GM23338 (cell line): ENCODE data around the gene SIGMAR1. TPM values are rescaled to one million over a fixed set of nuclear protein-coding genes. Genes with fewer than 3 reads are reported as not detected.

ENCODE experiments used
- ATAC-seq: fragments of 200-7000 bp; cut with Tn5 transposase; 3 replicates; pipeline ENCODE4 v1.9.1; 2020
- DNase-seq: peaks from one replicate; pipeline ENCODE4 v3.0.0-alpha.2; 2015; ENCODE audit warnings: low spot score
- H2AFZ ChIP-seq: fragments of 200-600 bp; sonication (generic); 2 replicates; pipeline ENCODE4 v1.8.0; 2016; ENCODE audit warnings: antibody characterized with exemption, mild to moderate bottlenecking, moderate library complexity
- H3F3A ChIP-seq: fragments of 200-600 bp; sonication (generic); replicated peaks from 2 replicates; pipeline ENCODE4 v1.8.0; 2017; ENCODE audit warnings: antibody characterized with exemption, mixed run types, low read depth
- H3K27ac ChIP-seq: fragments of 200-600 bp; sonication (generic); 2 replicates; pipeline ENCODE4 v1.6.1; 2016; ENCODE audit warnings: low read depth
- H3K27me3 ChIP-seq: fragments of 200-600 bp; sonication (generic); 2 replicates; pipeline ENCODE4 v1.8.0; 2016; ENCODE audit warnings: mild to moderate bottlenecking, mixed run types, moderate library complexity; ENCODE audit not compliant: insufficient read depth
- H3K36me3 ChIP-seq: fragments of 200-600 bp; sonication (generic); 2 replicates; pipeline ENCODE4 v1.8.0; 2016; ENCODE audit warnings: mild to moderate bottlenecking; ENCODE audit not compliant: insufficient read depth
- H3K4me1 ChIP-seq: fragments of 200-600 bp; sonication (generic); 2 replicates; pipeline ENCODE4 v1.8.0; 2016; ENCODE audit warnings: mild to moderate bottlenecking, moderate library complexity; ENCODE audit not compliant: insufficient read depth
- H3K4me2 ChIP-seq: fragments of 200-600 bp; sonication (generic); 2 replicates; pipeline ENCODE4 v1.7.1; 2017; ENCODE audit warnings: mixed run types
- H3K4me3 ChIP-seq: fragments of 200-600 bp; sonication (generic); 2 replicates; pipeline ENCODE4 v1.6.1; 2016; ENCODE audit warnings: mixed run types
- H3K79me2 ChIP-seq: fragments of 200-600 bp; sonication (generic); replicated peaks from 2 replicates; pipeline ENCODE4 v1.8.0; 2017; ENCODE audit warnings: mild to moderate bottlenecking; ENCODE audit not compliant: insufficient read depth
- H3K9me2 ChIP-seq: fragments of 200-600 bp; sonication (generic); 2 replicates; pipeline ENCODE4 v1.8.0; 2017; ENCODE audit not compliant: insufficient read depth
- H4K20me1 ChIP-seq: fragments of 200-600 bp; sonication (generic); replicated peaks from 2 replicates; pipeline ENCODE4 v1.8.0; 2017; ENCODE audit warnings: mild to moderate bottlenecking; ENCODE audit not compliant: insufficient read depth
- H3K27ac Mint-ChIP-seq: 2 replicates; pipeline ENCODE4 v1.8.0; 2020; ENCODE audit warnings: inconsistent platforms, mild to moderate bottlenecking, moderate library complexity, mixed read lengths
- H3K27me3 Mint-ChIP-seq: 3 replicates; pipeline ENCODE4 v1.8.0; 2022; ENCODE audit warnings: low read depth, mild to moderate bottlenecking, moderate library complexity, mixed read lengths, inconsistent platforms; ENCODE audit not compliant: insufficient read depth, poor library complexity
- H3K36me3 Mint-ChIP-seq: 3 replicates; pipeline ENCODE4 v1.8.0; 2021; ENCODE audit warnings: low read depth, mild to moderate bottlenecking, inconsistent platforms, moderate library complexity, mixed read lengths
- H3K4me1 Mint-ChIP-seq: 3 replicates; pipeline ENCODE4 v1.8.0; 2020; ENCODE audit warnings: mild to moderate bottlenecking, inconsistent platforms, mixed read lengths
- H3K4me3 Mint-ChIP-seq: 3 replicates; pipeline ENCODE4 v1.8.0; 2021; ENCODE audit warnings: moderate library complexity, mild to moderate bottlenecking, inconsistent platforms, mixed read lengths
- H3K9me3 Mint-ChIP-seq: 3 replicates; pipeline ENCODE4 v1.8.0; 2020; ENCODE audit warnings: moderate library complexity, mild to moderate bottlenecking, inconsistent platforms, mixed read lengths
- CREB1 ChIP-seq: fragments of 250-450 bp; sonication (Bioruptor Pico); IDR thresholded peaks from 2 replicates; pipeline ENCODE4 v1.5.0; 2020; ENCODE audit warnings: low read depth, mild to moderate bottlenecking, moderate library complexity
- CTCF ChIP-seq, 2 experiments: fragments of 200-600 bp in 1 of 2; sonication (generic) in 1 of 2; conservative IDR thresholded peaks; 2 replicates each; pipeline versions ENCODE4 v1.5.1 to v1.6.1; 2016 to 2017; ENCODE audit warnings: antibody characterized with exemption in 2 of 2, low read depth in 2 of 2, mild to moderate bottlenecking in 2 of 2, moderate library complexity in 1 of 2
- ETS1 ChIP-seq: IDR thresholded peaks from 2 replicates; pipeline ENCODE4 v1.6.1; 2016; ENCODE audit warnings: antibody characterized with exemption
- EZH2 ChIP-seq: fragments of 200-600 bp; sonication (generic); IDR thresholded peaks from one replicate; pipeline ENCODE4 v1.8.0; 2017; ENCODE audit warnings: antibody characterized with exemption, mild to moderate bottlenecking, low read depth; ENCODE audit not compliant: unreplicated experiment
- EZH2phosphoT487 ChIP-seq: fragments of 200-600 bp; sonication (generic); IDR thresholded peaks from one replicate; pipeline ENCODE4 v1.8.1; 2018; ENCODE audit warnings: antibody characterized with exemption; ENCODE audit not compliant: unreplicated experiment
- JUNB ChIP-seq: IDR thresholded peaks from one replicate; pipeline ENCODE4 v1.6.1; 2016; ENCODE audit warnings: antibody characterized with exemption; ENCODE audit not compliant: unreplicated experiment
- NANOG ChIP-seq: IDR thresholded peaks from 2 replicates; pipeline ENCODE4 v1.6.1; 2016; ENCODE audit warnings: antibody characterized with exemption, borderline replicate concordance
- POLR2AphosphoS5 ChIP-seq: IDR thresholded peaks from 2 replicates; pipeline ENCODE4 v1.6.1; 2016; ENCODE audit warnings: antibody characterized with exemption, low read depth
- REST ChIP-seq: IDR thresholded peaks from one replicate; pipeline ENCODE4 v1.6.1; 2018; ENCODE audit warnings: antibody characterized with exemption; ENCODE audit not compliant: unreplicated experiment
- STAT1 ChIP-seq: IDR thresholded peaks from one replicate; pipeline ENCODE4 v1.6.1; 2016; ENCODE audit warnings: antibody characterized with exemption; ENCODE audit not compliant: unreplicated experiment
- ZNF114 ChIP-seq: fragments of 250-450 bp; sonication (Bioruptor Pico); IDR thresholded peaks from 2 replicates; pipeline ENCODE4 v1.5.0; 2020; ENCODE audit warnings: mild to moderate bottlenecking, moderate library complexity
- ZNF331 ChIP-seq: fragments of 250-450 bp; sonication (Bioruptor Pico); IDR thresholded peaks from 2 replicates; pipeline ENCODE4 v1.5.0; 2020; ENCODE audit warnings: low read depth, mild to moderate bottlenecking, moderate library complexity
- ZNF462 ChIP-seq: fragments of 250-450 bp; sonication (Bioruptor Pico); IDR thresholded peaks from 2 replicates; pipeline ENCODE4 v1.5.0; 2020; ENCODE audit warnings: mild to moderate bottlenecking, moderate library complexity
- polyA plus RNA-seq: library from polyadenylated mRNA; unstranded; fragments of >200 nt; fragmentation: Nextera tagmentation; extraction: Ambion mirVana; gene quantifications from 2 replicates; pipeline ENCODE4 v1.2.1, GENCODE V29; 2016
- total RNA-seq: library from RNA; depleted of rRNA; stranded (reverse); fragments of >200 nt; shearing (Covaris generic); gene quantifications from 2 replicates; pipeline ENCODE4 v1.2.3, GENCODE V29; 2014

SIGMAR1 gene
- total and polyA plus RNA-seq, 2 experiments from 2014 or later = 82.3 to 167 TPM

- H3K4me1 Mint-ChIP-seq = peaks cover 14% of the 10 kb centered on the region
- Histone ChIP-seq H3K27ac (no peak overlapping the region), H3K4me3 (no peak overlapping the region), H3K9me2 (no peaks in the 10 kb centered on the region), H4K20me1 (no peaks in the 10 kb centered on the region), H3K36me3 (no peaks in the 10 kb centered on the region), H2AFZ (no peak overlapping the region), H3K27me3 (peaks cover 1% of the 10 kb centered on the region; the same call in 1 of the 2 replicates), H3F3A (0 out of 2 replicates have a peak, but pooled peaks cover 2% of the 10 kb centered on the region), H3K79me2 (no peaks in the 10 kb centered on the region), H3K4me2 (no peak overlapping the region), H3K4me1 (peaks cover 7% of the 10 kb centered on the region; the same call in 1 of the 2 replicates)
- TF ChIP-seq ZNF462 (CRISPR knock-in tag) = no peak
- TF ChIP-seq ZNF114 (CRISPR knock-in tag) = no peak
- TF ChIP-seq NANOG = no peak
- no peak for TF ChIP-seq POLR2AphosphoS5
- no peak for TF ChIP-seq CREB1 (CRISPR knock-in tag)
- TF ChIP-seq ZNF331 (CRISPR knock-in tag) = no peak
- no peak for TF ChIP-seq EZH2phosphoT487
- TF ChIP-seq ETS1 = no peak
- no peak for TF ChIP-seq REST
- no peak for TF ChIP-seq JUNB
- TF ChIP-seq EZH2 = no peak
- TF ChIP-seq STAT1 = no peak
- TF ChIP-seq CTCF (conservative IDR thresholded peaks at IDR 0.05; ENCODE audit: low read depth in 2 of 2) = no peak
- H3K27me3 Mint-ChIP-seq = peaks cover 7% of the 10 kb centered on the region
- no peaks in the 10 kb centered on the region for H3K36me3 Mint-ChIP-seq
- no peak overlapping the region for H3K4me3 Mint-ChIP-seq
- ATAC-seq (no peak), DNase-seq (no peak)
- H3K27ac Mint-ChIP-seq = no peak overlapping the region
- H3K9me3 Mint-ChIP-seq = no peaks in the 10 kb centered on the region
Observed at GRCh38 chr9:34607331-34607730, 30.3 kb downstream of the SIGMAR1 start.
